ENCODE data around the gene NACC1. TPM values are rescaled to one million over a fixed set of nuclear protein-coding genes. Genes with fewer than 3 reads are reported as not detected.

Gene NACC1
- total RNA-seq, 4 donors from 2014 or later = 13.4 to 47.6 (median 35.3) TPM

DNA sequence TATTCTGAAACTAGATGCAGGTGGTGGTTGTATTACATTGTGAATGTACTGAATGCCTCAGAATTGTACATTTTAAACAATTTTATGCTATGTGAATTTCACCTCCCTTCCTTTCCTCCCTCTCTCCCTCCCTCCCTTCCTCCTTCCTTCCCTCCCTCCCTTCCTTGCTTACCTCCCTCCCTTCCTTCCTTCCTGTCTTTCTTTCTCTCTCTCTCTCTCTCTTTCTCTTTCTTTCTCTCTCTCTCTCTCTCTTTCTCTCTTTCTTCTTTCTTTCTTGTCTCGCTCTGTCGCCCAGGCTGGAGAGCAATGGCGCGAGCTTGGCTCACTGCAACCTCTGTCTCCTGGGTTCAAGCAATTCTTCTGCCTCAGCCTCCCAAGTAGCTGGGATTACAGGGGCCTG lies 69.4 kb downstream of the NACC1 start:
- no peak for DNase-seq (ENCODE audit: low spot score in 2 of 2)
- H3K27ac ChIP-seq = no peak overlapping the region
- H3K36me3 ChIP-seq = no peaks in the 10 kb centered on the region
- TF ChIP-seq POLR2A (IDR thresholded peaks at IDR 0.05) (no peak), EP300 (IDR thresholded peaks at IDR 0.05) (no peak), POLR2AphosphoS5 (IDR thresholded peaks at IDR 0.05) (no peak)
- TF ChIP-seq, protein P1, sequence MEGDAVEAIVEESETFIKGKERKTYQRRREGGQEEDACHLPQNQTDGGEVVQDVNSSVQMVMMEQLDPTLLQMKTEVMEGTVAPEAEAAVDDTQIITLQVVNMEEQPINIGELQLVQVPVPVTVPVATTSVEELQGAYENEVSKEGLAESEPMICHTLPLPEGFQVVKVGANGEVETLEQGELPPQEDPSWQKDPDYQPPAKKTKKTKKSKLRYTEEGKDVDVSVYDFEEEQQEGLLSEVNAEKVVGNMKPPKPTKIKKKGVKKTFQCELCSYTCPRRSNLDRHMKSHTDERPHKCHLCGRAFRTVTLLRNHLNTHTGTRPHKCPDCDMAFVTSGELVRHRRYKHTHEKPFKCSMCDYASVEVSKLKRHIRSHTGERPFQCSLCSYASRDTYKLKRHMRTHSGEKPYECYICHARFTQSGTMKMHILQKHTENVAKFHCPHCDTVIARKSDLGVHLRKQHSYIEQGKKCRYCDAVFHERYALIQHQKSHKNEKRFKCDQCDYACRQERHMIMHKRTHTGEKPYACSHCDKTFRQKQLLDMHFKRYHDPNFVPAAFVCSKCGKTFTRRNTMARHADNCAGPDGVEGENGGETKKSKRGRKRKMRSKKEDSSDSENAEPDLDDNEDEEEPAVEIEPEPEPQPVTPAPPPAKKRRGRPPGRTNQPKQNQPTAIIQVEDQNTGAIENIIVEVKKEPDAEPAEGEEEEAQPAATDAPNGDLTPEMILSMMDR (IDR thresholded peaks at IDR 0.05) = no peak
- no peaks in the 10 kb centered on the region for H3K9me3 ChIP-seq
- WGBS = 91% methylated on average over 4 of the region's 4 CpGs
- H3K4me3 ChIP-seq = no peak overlapping the region
- no peaks in the 10 kb centered on the region for H3K27me3 ChIP-seq
- H3K4me1 ChIP-seq = peaks cover 5% of the 10 kb centered on the region

DNA sequence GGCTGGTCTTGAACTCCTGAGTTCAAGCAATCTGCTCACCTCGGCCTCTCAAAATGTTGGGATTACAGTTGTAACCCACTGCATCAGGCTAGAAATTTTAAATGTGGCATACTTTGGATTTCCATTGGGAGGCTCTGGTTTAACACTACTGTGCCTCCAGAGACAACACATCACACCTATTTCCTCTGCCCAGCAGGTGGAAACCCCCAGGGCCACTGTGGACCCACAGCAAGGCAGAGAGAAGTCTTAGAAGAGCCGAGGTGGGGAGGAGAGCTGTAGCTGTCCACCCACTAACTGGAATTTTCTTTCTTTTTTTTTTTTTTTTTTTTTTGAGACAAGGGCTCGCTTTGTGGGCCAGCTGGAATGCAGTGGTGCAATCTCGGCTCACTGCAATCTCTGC lies 71.5 kb downstream of the NACC1 start:
- no peaks in the 10 kb centered on the region for H3K9me3 ChIP-seq
- 79% methylated on average over 4 of the region's 4 CpGs for WGBS
- peaks cover 5% of the 10 kb centered on the region for H3K4me1 ChIP-seq
- no peaks in the 10 kb centered on the region for H3K36me3 ChIP-seq
- H3K27ac ChIP-seq = no peak overlapping the region
- no peak overlapping the region for H3K4me3 ChIP-seq
- DNase-seq (ENCODE audit: low spot score in 2 of 2) = no peak
- TF ChIP-seq EP300 (IDR thresholded peaks at IDR 0.05) = no peak
- TF ChIP-seq, protein P1 (IDR thresholded peaks at IDR 0.05) = no peak
- TF ChIP-seq POLR2AphosphoS5 (IDR thresholded peaks at IDR 0.05) = no peak
- no peak for TF ChIP-seq POLR2A (IDR thresholded peaks at IDR 0.05)
- H3K27me3 ChIP-seq = no peaks in the 10 kb centered on the region

Other genes with a start within 250 kb of the NACC1 start
- gene DNASE2, start 236.8 kb upstream of the NACC1 start, total RNA-seq = 10 to 100 TPM; 20.6 to 38.3 (median 31.1) TPM
- gene KLF1, start 231.1 kb upstream of the NACC1 start, total RNA-seq = not detected
- 10 to 100 TPM; 28.5 to 33.0 (median 31.9) TPM for gene GCDH, start 227.1 kb upstream of the NACC1 start, total RNA-seq
- under 1 TPM in 1 of 4 donors, not detected in 3; 0.89 TPM for gene SYCE2, start 199.0 kb upstream of the NACC1 start, total RNA-seq
- 10 to 100 TPM; 49.0 to 60.6 (median 50.9) TPM for gene FARSA, start 184.6 kb upstream of the NACC1 start, total RNA-seq
- 100 to 1,000 TPM; 131 to 285 (median 237) TPM for gene CALR, start 179.7 kb upstream of the NACC1 start, total RNA-seq
- gene RAD23A, start 172.4 kb upstream of the NACC1 start, total RNA-seq = 100 to 1,000 TPM in 3 of 4 donors, 10 to 100 TPM in 1; 95.4 to 120 (median 109) TPM
- gene GADD45GIP1, start 161.0 kb upstream of the NACC1 start, total RNA-seq = 10 to 100 TPM; 20.4 to 31.0 (median 24.8) TPM
- not detected for gene DAND5, start 148.7 kb upstream of the NACC1 start, total RNA-seq
- gene NFIX, start 122.8 kb upstream of the NACC1 start, total RNA-seq = 100 to 1,000 TPM; 126 to 223 (median 176) TPM
- 1 to 10 TPM; 1.5 to 2.7 (median 2.2) TPM for gene LYL1, start 15.4 kb upstream of the NACC1 start, total RNA-seq
- gene TRMT1, start 1.5 kb upstream of the NACC1 start, total RNA-seq = 10 to 100 TPM; 35.1 to 46.2 (median 40.6) TPM
- gene STX10, start 32.1 kb downstream of the NACC1 start, total RNA-seq = 100 to 1,000 TPM in 1 of 4 donors, 10 to 100 TPM in 3; 71.9 to 110 (median 82.2) TPM
- 100 to 1,000 TPM; 154 to 377 (median 214) TPM for gene IER2, start 32.1 kb downstream of the NACC1 start, total RNA-seq